CD4-positive, alpha-beta T cell treated with Interleukin-4 for 1 hour (primary cell): Measurements from ENCODE around the gene FBXL13.
A peak's percentile ranks its signal among the peaks of the same experiment; 100 is the strongest.
"Not testable (repeated sequence)": the region's sequence is repeated elsewhere in the genome, so short reads cannot be mapped to it uniquely, and the experiment has no call there.

Experiments used
- DNase-seq, 2 donors: peaks; one replicate each; pipeline ENCODE4 v3.0.0-alpha.2; 2020 to 2022

Gene FBXL13

DNA sequence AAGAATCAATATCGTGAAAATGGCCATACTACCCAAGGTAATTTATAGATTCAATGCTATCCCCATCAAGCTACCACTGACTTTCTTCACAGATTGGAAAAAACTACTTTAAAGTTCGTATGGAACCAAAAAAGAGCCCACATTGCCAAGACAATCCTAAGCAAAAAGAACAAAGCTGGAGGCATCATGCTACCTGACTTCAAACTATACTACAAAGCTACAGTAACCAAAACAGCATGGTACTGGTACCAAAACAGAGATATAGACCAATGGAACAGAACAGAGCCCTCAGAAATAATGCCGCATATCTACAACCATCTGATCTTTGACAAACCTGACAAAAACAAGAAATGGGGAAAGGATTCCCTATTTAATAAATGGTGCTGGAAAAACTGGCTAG, 53.7 kb downstream of the FBXL13 start:
- not testable (repeated sequence) for DNase-seq

DNA sequence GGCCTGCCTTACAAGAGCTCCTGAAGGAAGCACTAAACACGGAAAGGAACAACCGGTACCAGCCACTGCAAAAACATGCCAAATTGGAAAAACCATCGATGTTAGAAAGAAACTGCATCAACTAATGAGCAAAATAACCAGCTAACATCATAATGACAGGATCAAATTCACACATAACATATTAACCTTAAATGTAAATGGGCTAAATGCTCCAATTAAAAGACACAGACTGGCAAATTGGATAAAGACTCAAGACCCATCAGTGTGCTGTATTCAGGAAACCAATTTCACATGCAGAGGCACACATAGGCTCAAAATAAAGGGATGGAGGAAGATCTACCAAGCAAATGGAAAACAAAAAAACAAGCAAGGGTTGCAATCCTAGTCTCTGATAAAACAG, 56.3 kb downstream of the FBXL13 start:
- DNase-seq: not testable (repeated sequence)

DNA sequence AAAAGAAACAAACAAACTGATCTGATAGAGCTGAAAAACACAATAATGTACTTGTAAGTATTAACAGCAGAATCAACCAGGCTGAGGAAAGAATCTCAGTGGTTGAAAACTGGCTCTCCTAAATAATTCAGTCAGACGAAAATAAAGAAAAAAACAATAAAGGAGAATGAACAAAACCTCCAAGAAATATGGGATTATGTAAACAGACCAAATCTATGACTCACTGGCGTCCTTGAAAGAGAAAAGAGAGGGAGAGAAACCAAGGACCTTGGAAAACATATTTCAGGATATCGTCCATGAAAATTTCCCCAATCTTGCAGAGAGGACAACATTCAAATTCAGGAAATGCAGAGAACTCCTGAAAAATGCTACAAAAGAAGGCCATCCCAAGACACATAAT, 62.9 kb downstream of the FBXL13 start:
- DNase-seq: no peak

DNA sequence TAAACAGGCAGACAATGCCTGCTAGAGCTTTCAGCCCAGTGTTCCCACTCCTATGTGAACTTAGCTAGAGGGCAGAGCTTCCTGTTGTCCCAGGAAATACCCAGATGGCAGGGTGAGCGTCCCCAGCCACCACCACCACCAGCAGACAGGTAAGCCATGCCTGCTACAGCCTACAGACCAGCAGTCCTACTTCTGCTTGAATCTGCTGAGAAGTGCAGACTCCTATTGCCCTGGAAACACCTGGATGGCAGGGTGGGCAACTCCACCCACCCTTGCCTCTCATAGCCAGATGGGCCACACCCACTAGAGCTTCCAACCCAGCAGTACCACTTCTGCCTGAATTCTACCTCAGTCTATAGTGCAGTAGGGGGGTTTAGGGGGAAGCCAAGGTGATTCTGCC, 64.4 kb downstream of the FBXL13 start:
- DNase-seq: no peak

DNA sequence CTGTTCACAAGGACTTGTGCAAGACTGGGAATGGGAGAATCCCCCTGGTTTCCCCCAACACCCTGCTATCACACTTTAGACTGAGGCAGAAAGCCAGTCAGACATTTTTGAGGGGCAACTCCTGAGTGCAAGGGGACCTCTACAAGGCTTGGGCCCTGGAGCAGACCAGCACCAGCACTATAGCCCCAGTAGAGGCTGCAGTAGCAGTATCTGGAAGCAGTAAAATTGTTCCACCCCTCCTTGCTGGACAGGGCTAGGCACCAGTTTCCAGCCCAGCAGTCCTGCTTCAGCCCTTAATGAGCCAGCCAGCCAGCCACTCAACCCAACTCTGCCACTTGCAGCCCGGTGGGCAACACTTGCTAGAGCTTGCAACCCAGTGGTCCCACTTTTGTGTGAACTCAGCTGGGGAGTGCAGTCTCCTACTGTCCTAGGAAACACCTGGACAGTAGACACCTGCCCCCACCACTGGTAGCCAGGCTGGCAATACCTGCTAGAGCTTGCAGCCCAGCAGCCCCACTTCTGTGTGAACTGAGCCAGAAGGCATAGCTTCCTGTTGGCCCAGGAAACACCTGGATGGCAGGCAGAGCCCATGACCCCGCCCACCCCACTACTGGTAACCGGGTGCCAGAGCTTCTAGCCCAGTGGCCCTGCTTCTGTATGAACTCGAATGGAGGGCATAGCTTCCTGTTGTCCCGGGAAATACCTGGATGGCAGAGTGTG, 65.0 kb downstream of the FBXL13 start:
- peak in 1 of 2 donors; percentile 43 for DNase-seq

DNA sequence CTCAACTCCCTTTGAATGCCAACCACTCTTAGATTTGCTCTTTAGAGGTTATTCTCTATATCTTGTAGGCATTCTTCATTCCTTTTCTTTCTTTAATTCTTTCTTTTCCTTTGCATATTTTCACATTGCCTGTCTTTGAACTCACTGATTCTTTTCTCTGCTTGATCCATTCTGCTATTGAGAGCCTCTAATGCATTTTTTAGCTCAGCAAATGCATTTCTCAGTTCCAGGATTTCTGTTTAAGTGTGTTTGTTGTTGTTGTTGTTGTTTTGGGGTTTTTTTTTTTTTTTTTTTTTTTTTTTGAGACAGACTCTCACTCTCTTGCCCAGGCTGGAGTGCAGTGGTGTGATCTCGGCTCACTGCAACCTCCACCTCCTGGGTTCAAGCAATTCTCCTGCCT, 71.6 kb downstream of the FBXL13 start:
- DNase-seq: no peak

DNA sequence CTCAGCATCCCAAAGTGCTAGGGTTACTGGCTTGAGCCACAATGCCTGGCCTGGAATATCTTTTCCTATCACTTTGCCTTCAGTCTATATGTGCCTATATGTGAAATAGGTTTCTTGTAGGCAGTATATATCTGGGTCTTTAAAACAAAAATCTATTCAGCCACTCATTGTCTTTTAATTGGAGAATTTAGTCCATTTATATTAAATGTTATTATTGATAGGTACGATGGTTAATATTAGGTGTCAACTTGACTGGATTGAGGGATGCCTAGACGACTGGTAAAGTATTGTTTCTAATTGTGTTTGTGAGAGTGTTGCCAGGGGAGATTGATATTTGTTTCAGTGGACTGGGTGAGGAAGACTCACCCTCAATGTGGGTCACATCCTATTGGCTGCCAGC, 73.4 kb downstream of the FBXL13 start:
- DNase-seq: no peak

DNA sequence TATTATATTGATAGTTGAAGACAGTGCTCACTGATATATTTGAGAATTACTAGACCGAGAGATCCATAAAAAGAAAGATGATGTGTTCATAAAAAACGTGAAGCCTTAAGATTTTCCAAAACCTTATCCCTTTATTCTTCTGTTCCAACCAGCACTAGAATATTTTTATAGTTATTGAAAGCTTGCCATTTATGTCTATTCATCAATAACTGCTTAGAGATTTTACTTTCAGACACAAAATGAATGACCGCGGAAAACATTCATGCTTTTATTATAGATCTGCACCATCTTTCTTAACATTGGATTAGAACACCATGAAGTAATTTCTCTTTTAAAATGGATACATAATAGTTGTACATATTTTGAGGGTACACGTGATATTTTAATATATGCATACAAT, 77.6 kb downstream of the FBXL13 start:
- no peak for DNase-seq

DNA sequence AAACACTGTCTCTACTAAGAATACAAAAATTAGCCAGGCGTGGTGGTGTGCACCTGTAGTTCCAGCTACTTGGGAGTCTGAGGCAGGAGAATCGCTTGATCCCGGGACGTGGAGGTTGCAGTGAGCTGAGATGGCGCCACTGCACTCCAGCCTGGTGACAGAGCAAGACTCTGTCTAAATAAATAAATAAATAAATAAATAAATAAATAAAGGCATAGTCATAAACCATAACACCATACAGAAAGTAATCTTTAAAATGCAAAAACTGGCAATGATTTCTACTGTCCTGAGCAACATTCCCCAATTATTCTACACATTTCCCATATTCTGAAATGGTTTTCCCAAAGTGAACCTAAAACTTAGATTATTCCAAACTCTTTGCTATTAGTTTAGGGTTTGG, 79.0 kb downstream of the FBXL13 start:
- DNase-seq: not testable (repeated sequence)

DNA sequence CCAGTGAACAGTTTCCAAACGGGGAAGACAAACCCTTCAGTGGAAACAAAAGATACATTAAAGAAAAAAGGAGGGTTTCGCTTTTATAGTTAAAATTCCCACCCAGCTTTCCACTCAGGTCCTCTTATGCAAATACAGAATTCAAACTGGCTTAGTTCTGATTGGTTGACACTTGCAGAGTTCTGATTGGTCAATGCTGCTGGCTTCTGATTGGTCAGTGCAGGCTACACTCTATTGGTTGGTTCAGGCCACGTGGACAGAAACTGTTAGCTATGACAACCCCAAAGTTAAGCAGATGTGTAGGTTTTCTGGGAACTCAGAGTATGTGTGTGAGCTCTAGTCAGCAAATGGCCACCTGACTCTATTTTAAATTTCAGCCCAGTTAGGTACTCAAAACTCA, 80.0 kb downstream of the FBXL13 start:
- DNase-seq: no peak

DNA sequence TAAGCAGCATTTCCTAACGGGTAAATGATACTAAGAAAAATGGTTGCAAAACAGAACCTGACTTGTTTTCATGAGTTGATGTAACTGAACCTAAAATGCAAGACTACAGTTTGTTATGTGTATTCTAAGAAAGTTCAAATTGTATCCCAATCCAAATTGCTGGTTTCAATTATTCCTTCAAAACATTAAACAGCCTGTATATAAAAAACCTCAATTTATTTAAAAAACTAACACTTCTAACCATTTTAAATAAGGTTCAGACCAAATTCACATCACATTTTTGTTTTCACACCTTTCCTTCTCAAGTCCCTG, 80.9 kb downstream of the FBXL13 start:
- no peak for DNase-seq

DNA sequence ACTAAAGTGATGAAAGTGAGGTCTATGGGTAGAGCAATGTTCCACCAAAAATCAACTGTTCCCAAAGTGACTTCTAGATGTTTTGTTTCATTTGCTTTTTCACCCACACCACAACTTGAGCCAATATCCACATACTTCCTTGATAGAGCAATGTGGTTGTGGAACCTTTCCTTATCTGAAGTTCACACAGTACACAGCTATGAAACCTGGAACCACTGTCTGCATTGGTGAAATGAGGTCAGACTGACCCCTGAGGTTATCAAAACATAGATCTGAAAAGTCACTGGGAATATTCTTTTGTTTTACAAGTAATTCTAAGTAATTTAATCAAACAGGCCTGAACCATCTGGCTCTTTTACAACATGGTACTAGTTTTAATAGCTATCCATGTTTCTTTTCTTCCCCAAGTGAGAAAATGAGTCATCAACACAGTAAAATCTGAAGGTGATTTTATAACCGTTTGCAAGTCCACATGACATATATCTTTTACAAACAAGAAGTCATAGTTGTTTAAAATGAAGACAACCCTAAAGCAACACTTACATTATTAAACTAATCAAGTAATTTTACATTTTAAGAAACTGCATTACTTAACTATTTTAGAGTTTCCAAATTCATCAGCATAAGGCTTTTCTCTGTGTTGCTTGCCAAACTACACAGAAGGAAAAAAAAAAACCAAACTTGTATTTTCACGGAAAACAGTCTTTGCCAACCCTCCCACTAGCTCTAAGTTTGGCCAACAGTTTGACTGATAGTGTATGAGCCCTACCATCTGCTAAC, 81.5 kb downstream of the FBXL13 start:
- DNase-seq: no peak

DNA sequence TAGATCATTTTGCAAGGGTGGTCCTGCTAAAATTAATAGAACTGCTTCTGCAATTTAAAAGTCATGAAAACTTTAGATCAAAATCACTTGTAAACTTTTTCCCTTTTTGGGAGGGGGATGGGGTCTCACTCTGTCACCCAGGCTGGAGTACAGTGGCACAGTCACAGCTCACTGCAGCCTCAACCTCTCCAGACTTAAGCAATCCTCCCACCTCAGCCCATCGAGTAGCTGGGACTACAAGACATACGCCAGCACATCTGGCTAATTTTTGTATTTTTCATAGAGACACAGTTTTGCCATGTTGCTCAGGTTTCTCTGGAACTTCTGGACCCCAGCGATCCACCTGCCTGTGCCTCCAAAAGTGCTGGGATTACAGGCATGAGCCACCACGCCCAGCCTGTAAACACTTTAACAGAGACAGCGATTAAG, 82.1 kb downstream of the FBXL13 start:
- DNase-seq: no peak

DNA sequence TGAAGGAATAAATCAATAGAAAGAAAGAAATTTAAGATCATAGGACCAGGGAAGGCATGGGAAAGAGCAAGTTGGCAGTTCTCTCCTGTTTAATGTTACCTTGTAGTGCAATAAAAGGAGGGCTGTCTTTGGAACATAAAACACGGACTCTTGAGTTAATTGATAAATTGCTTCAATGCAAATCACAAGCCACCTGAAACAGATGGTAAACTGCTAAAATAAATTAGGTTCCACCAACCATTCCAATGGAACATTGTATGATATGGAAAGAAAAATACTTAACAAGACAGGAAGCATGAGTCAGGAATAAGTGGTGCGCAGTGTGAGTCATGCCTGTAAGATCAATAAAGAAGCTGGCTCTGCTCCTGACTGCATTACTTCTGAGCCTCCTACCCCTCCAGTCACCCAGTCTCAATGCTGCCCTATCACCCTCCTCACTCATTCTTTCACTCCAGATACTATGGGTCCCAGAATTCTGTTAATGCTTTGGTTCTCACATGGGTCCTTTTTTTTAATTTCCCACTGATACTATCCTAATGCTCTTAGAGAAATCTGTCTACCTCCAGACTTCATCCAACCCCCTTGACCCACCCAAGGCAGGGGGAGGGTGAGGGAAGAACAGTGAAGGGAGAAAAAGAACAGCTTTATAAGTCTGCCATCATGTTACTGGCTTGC, 82.9 kb downstream of the FBXL13 start:
- no peak for DNase-seq

DNA sequence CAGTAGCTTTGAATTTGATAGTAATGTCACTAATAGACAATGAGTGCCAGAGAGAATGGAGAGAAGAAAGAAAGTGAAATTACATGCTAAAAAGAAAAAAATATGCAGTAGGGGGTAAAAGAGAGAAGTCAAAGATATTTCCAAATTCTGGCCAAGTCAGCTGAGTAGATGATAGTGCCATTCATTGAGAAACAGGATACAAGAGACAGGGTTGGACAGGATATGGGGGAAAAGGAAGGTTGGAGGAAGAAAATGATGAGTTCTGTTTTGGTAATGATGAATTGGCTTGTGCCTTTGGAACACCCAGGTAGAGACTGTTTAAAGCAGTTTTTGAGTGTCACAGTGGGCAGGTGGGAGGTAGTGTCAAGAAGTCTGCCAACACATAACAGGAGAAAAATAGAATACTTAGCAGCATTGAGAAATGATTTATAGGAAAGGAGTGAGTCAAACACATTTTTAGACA, 83.5 kb downstream of the FBXL13 start:
- DNase-seq: no peak

DNA sequence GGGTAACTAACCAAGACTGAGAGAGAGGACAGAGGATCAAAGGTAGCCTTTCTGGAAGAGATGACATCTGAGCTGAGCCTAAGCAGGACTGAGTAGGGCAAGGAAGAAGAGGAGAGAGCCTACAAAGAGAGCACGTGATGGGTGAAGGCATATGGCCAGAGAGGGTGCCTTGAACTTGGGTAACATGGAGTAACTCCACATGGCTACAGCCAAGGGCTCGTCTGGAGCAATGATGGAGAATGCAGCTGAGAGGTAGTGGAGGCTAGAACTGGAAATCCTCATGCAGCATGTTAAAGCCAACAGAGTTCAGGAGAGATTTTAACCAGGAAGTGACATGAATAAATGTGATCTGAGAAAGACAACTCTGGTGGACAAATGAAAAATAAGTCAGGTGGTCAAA, 84.0 kb downstream of the FBXL13 start:
- DNase-seq: no peak

DNA sequence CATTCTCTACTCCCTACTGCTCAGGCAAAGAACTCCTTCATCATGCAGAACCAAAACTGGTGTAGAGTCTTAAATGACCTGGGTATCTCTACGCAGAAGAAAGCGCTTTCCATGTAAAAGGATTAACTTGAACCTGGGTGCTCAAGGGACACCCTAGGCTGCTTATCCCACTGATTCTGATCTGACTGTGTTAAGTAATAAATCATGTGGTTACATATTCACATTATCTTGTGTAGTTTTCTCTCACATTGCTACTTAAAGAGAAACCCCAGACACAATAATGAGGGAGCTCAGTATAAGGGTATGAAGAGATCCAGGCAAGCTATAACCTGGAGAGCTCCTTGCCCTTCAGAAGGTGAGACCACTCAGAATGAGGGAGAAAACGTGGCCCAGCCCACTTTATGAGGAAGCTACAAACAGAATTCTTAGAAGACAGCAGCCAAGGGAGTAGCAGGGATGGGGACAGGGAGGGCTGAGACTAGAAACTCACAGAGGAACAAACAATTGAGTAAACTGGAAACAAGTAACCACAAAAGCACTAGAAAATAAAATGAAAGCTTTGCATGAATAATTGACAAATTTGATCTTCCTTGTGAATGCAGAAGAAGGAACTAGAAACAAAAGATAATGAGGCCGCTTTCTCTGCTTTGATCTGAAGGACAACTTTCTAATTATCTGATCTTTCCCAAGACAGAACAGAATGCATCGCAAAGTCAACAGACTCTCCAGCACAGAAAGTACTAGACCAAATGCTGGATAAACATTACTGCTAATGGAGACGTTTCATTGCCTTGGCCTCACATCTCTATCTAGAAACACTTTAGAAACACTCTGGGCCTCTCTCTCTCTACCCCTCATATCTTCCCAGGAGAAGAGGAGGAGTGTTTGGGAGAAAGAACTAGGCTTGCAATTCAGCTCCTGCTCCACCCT, 85.7 kb downstream of the FBXL13 start:
- DNase-seq: no peak

DNA sequence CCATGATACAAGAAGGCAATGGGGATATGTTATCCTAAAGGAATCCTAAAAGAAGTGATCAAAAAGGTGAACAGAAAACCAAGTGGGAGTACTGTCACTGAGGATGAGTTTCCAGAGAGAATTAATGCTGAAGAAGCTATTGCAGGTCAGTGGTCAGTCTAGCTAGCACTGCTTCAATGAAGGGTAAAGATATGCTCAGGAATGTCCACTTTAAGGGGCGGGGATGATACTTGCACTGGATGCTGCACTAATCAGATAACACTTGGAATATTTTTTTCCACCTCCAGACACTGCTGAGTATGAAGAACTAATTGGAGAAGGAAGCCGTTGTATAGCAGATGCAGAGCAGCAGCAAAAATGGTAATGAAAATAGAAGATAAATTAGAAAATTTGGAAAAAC, 86.5 kb downstream of the FBXL13 start:
- no peak for DNase-seq

DNA sequence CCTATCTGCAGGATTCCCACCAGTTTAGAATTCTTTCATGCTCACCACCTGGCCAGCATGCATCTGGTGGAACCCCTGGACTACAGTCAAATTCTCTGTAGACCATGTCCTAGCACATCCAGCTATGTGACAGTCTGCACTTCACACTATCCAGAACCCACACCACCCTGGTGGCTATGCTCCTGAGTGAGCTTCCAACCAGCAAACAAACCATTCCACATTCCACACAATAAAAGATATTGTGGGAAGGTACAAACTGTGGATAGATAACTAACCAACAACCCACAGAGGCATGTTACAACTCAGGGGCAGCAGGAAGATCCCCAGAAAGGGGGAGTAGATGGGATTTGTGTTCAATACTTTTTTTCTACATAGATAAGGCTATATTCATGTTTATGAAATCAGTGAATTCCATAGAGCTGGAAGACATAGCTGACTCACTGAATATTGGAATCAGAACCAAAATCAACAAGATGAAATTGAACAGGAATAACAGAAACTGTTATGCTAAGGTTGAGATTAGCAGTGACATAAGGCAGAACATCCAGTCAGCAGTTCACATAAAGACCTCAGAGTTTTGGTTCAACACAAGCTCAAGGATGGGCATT, 89.3 kb downstream of the FBXL13 start:
- DNase-seq: no peak

DNA sequence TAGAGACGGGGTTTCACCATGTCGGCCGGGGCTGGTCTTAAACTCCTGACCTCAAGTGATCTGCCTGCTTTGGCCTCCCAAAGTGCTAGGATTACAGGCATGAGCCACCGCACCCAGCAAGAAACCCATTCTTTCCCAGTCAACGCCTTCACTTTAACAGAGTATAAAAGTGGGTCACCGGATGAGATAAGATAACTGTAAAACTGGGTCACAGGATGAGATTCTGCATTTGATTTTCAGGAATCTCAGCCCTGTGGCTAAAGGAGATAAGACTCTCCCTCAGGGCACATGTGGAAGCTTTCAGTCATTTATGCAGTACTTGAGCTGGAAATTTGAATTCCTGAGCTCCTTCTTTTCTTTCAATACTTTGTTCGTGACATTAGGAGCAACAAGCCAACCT, 91.0 kb downstream of the FBXL13 start:
- no peak for DNase-seq

DNA sequence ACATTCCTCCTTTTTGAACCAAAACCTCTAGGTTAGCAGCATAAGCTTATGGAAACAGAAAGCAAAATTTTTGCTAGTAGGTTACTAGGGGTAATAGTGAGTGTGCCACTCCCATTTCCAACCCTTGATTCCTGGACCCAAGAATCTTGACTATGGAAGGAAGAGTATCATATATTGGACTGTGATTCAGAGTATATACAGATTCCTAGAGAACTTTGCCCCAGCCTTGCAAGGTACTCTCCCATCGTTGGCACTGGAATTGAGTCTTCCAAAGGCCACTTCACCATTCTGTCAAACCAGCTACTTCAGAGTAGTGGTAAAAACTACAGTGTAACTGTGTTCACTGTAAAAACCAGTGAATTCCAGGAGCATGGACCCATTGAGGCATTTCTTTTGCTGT, 92.4 kb downstream of the FBXL13 start:
- no peak for DNase-seq

DNA sequence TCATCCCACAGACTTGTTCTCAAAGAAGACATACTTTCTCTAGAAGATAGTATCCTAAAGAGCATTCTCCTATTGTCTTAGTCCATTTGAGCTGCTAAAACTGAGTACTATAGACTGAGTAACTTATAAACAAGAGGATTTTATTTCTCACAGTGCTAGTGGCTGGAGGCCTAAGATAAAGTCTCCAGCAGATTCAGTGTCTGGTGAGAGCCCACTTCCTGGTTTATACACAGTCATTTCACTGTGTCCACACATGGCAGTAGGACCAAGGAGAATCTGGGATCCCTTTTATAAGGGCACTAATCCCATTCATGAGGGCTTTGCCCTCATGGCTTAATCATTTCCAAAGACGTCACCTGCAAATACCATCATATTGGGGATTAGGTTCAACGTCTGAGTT, 93.1 kb downstream of the FBXL13 start:
- no peak for DNase-seq

DNA sequence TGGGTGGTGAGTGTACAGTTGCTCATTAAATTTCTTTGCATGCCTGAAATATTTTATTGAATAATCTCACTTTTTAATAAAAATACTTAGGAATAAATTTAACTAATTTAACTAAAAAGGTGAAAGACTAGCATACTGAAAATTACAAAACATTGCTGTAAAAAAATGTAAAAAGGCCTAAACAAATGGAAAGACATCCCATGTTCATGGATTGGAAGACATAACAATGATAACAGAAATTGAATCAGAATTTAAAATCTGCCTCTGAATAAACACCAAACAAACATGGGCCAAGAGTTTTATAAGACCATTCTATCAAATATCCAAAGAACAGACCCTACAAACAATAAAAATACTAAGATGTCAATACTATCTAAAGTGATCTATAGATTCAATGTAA, 94.9 kb downstream of the FBXL13 start:
- DNase-seq: no peak
